ENCODE measurements around the gene PRMT2. TPM values are rescaled to one million over a fixed set of nuclear protein-coding genes. Genes with fewer than 3 reads are reported as not detected.
"Not testable (repeated sequence)": the region's sequence is repeated elsewhere in the genome, so short reads cannot be mapped to it uniquely, and the experiment has no call there.

Gene PRMT2
- total and polyA plus RNA-seq, 7 experiments from 2014 or later = 125 to 377 (median 268) TPM

DNA sequence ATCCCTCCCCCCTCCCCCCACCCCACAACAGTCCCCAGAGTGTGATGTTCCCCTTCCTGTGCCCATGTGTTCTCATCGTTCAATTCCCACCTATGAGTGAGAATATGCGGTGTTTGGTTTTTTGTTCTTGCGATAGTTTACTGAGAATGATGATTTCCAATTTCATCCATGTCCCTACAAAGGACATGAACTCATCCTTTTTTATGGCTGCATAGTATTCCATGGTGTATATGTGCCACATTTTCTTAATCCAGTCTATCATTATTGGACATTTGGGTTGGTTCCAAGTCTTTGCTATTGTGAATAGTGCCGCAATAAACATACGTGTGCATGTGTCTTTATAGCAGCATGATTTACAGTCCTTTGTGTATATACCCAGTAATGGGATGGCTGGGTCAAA lies 33.4 kb downstream of the PRMT2 start:
- H3K4me3 ChIP-seq (ENCODE audit: low read length); H3K27me3 ChIP-seq (ENCODE audit: control insufficient read depth in 2 of 2, insufficient read depth in 2 of 2, low read length in 2 of 2); ATAC-seq; H3K36me3 ChIP-seq (ENCODE audit: control insufficient read depth in 2 of 3, insufficient read depth in 3 of 3, low read length in 3 of 3); H3K9me3 Mint-ChIP-seq; DNase-seq; intact Hi-C loops (cut with micrococcal nuclease); H3K9me3 ChIP-seq (ENCODE audit: control insufficient read depth in 2 of 3, low read length in 3 of 3); H3K4me1 ChIP-seq (ENCODE audit: control insufficient read depth in 2 of 2, insufficient read depth in 2 of 2, low read length in 2 of 2); H3K4me3 Mint-ChIP-seq; CTCF ChIA-PET; H3K27ac Mint-ChIP-seq; H3K27ac ChIP-seq (ENCODE audit: low read depth, low read length): not testable (repeated sequence)
- Mint-ChIP-seq H3K27me3 (peaks cover 0 to 20% (median 0%) of the 10 kb centered on the region in 5 donors), H3K4me1 (peaks cover 4 to 12% (median 7%) of the 10 kb centered on the region in 7 donors), H3K36me3 (peaks cover 0 to 13% (median 6%) of the 10 kb centered on the region in 5 donors)
- POLR2A ChIA-PET = interaction anchor here (2.1 kb wide), 1 partner anchor 137 kb away, joined by 7 read pairs; no protein-coding TSS in a partner anchor

DNA sequence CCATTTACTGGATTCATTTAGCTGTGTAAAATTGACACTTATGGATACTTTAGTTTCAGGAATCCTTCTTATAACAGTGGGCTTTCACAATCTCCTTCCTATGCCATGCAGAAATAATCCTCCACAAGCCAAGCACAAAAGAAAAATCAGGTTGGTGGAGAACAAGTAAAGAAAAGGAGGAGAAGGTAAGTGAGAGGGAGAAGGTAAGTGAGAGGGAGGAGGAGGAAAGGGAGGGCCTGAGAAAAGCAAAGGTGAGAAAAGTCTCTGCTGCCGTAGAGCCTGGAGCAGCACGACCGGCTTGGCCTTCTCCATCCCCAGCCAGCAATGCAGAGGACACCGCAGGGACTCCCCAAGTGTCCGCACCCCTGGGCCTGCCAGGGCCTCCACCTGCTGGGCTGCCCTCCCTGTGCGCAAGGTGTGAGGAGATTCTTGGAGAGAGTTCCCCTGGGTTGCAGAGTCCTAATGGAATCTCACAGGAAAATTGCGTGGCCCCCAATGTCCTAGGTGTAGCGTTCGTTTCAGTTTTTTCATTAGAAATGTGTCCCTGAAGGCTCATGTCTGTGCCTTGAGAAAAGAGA lies 39.0 kb downstream of the PRMT2 start:
- H3K9me3 ChIP-seq (ENCODE audit: control insufficient read depth in 2 of 3, low read length in 3 of 3) = no peaks in the 10 kb centered on the region
- peak overlapping the region in 1 of 9 donors; percentile 70 for H3K27ac Mint-ChIP-seq
- H3K27me3 ChIP-seq (ENCODE audit: control insufficient read depth in 2 of 2, insufficient read depth in 2 of 2, low read length in 2 of 2) = no peaks in the 10 kb centered on the region
- ChIA-PET CTCF (no interaction called here), POLR2A (no interaction called here)
- no peak overlapping the region for H3K4me3 Mint-ChIP-seq
- H3K4me3 ChIP-seq (ENCODE audit: low read length) = no peak overlapping the region
- H3K27ac ChIP-seq (ENCODE audit: low read depth, low read length) = no peak overlapping the region
- H3K4me1 Mint-ChIP-seq = peaks cover 0 to 5% (median 0%) of the 10 kb centered on the region in 7 donors
- no peaks in the 10 kb centered on the region for H3K9me3 Mint-ChIP-seq
- no peaks in the 10 kb centered on the region for H3K4me1 ChIP-seq (ENCODE audit: control insufficient read depth in 2 of 2, insufficient read depth in 2 of 2, low read length in 2 of 2)
- intact Hi-C loops (cut with micrococcal nuclease) = no loop called here
- H3K36me3 ChIP-seq (ENCODE audit: control insufficient read depth in 2 of 3, insufficient read depth in 3 of 3, low read length in 3 of 3) = no peaks in the 10 kb centered on the region
- ATAC-seq (no peak), DNase-seq (no peak)
- no peaks in the 10 kb centered on the region for H3K36me3 Mint-ChIP-seq
- peaks cover 0 to 26% (median 0%) of the 10 kb centered on the region in 5 donors for H3K27me3 Mint-ChIP-seq

DNA sequence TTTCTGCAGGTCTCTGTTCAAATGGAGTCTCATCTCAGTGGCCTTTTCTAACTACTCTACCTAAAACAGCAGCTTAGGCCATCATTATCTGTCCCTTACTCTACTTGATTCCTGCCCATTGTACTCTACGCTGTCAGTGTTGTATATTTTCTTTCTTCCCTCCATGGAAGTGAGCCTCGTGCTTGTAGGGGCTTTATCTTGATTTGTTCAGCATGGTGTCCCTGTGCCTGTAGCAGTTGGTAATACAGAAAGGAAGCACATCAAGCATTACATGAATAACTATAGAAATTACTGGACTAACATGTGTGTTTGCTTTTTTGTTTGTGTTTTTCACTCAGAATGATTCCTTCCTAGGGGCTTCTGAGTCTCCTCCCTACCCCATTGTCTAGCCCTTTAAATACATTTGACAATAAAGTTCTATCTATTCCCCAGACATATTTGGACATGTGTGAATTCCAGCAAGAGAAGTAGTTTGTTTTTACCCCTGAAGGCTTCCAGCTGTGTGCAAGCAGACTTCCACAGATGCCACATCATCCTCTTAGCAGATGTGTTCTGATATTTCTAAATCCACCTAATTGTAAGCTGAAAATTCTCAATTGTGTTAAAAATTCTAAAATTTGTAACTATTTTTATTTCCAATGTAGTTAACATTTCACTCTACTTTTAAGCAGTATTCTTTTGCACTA lies 40.3 kb downstream of the PRMT2 start:
- DNase-seq (no peak), ATAC-seq (no peak)
- no peaks in the 10 kb centered on the region for H3K9me3 Mint-ChIP-seq
- intact Hi-C loops (cut with micrococcal nuclease) = no loop called here
- peaks cover 0 to 27% (median 0%) of the 10 kb centered on the region in 5 donors for H3K27me3 Mint-ChIP-seq
- H3K4me1 Mint-ChIP-seq = no peaks in the 10 kb centered on the region
- ChIA-PET CTCF (no interaction called here), POLR2A (interaction anchor here (0.7 kb wide), 1 partner anchor 11 kb away, joined by 3 read pairs; no protein-coding TSS in a partner anchor)
- no peaks in the 10 kb centered on the region for H3K36me3 Mint-ChIP-seq
- Histone ChIP-seq H3K27me3 (ENCODE audit: control insufficient read depth in 2 of 2, insufficient read depth in 2 of 2, low read length in 2 of 2) (no peaks in the 10 kb centered on the region), H3K36me3 (ENCODE audit: control insufficient read depth in 2 of 3, insufficient read depth in 3 of 3, low read length in 3 of 3) (no peaks in the 10 kb centered on the region), H3K4me1 (ENCODE audit: control insufficient read depth in 2 of 2, insufficient read depth in 2 of 2, low read length in 2 of 2) (no peaks in the 10 kb centered on the region), H3K27ac (ENCODE audit: low read depth, low read length) (no peak overlapping the region), H3K4me3 (ENCODE audit: low read length) (no peak overlapping the region), H3K9me3 (ENCODE audit: control insufficient read depth in 2 of 3, low read length in 3 of 3) (no peaks in the 10 kb centered on the region)
- H3K27ac Mint-ChIP-seq = peak overlapping the region in 1 of 9 donors; percentile 65
- no peak overlapping the region for H3K4me3 Mint-ChIP-seq

DNA sequence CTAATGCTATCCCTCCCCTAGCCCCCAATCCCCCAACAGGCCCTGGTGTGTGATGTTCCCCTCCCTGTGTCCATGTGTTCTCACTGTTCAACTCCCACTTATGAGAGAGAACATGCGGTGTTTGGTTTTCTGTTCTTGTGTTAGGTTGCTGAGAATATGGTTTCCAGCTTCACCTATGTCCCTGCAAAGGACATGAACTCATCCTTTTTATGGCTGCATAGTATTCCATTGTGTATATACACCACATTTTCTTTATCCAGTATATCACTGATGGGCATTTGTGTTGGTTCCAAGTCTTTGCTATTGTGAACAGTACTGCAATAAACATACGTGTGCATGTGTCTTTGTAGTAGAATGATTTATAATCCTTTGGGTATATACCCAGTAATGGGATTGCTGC lies 41.1 kb downstream of the PRMT2 start:
- intact Hi-C loops (cut with micrococcal nuclease); H3K4me1 ChIP-seq (ENCODE audit: control insufficient read depth in 2 of 2, insufficient read depth in 2 of 2, low read length in 2 of 2); DNase-seq; H3K4me1 Mint-ChIP-seq; ATAC-seq; H3K9me3 Mint-ChIP-seq; CTCF ChIA-PET; H3K4me3 ChIP-seq (ENCODE audit: low read length); H3K36me3 ChIP-seq (ENCODE audit: control insufficient read depth in 2 of 3, insufficient read depth in 3 of 3, low read length in 3 of 3); H3K9me3 ChIP-seq (ENCODE audit: control insufficient read depth in 2 of 3, low read length in 3 of 3); H3K36me3 Mint-ChIP-seq; H3K27ac Mint-ChIP-seq; H3K27ac ChIP-seq (ENCODE audit: low read depth, low read length); H3K27me3 ChIP-seq (ENCODE audit: control insufficient read depth in 2 of 2, insufficient read depth in 2 of 2, low read length in 2 of 2); H3K4me3 Mint-ChIP-seq; POLR2A ChIA-PET: not testable (repeated sequence)
- H3K27me3 Mint-ChIP-seq = peaks cover 0 to 27% (median 2%) of the 10 kb centered on the region in 5 donors

DNA sequence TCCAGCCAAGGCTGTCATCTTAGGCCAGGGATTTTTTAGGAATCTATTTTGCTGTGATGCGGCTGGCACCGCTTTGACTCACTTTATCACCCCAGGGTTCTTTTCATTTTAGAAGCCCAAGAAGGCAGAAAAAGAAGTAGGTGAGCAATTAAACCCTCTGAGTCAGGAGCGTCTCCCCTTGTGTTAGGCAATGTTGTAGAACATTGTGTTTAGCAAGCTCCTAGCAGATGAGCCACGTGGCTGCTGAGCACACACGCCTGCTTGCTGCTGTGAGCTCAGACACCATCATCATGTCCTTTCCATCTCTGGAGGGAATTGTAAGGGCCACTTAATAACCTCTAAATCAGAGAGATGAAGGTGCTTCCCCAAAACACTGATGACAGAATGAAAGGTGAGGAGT lies 46.1 kb downstream of the PRMT2 start:
- not testable (repeated sequence) for H3K9me3 Mint-ChIP-seq, DNase-seq

DNA sequence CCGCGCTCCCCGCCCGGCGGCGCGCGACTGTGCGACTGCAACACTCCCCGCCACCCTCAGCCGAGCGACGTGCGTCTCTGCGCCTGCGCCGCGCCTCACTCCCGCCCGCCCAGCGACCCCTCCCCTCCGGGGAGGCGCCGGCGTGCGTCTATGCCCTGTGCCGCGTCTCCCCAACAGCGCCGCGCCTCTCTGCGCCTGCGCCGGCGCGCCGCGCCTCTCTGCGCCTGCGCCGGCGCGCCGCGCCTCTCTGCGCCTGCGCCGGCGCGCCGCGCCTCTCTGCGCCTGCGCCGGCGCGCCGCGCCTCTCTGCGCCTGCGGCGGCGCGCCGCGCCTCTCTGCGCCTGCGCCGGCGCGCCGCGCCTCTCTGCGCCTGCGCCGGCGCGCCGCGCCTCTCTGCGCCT lies 63.2 kb downstream of the PRMT2 start:
- H3K9me3 Mint-ChIP-seq; POLR2A ChIA-PET; H3K27me3 ChIP-seq (ENCODE audit: control insufficient read depth in 2 of 2, insufficient read depth in 2 of 2, low read length in 2 of 2); H3K4me1 Mint-ChIP-seq; ATAC-seq; H3K36me3 ChIP-seq (ENCODE audit: control insufficient read depth in 2 of 3, insufficient read depth in 3 of 3, low read length in 3 of 3); H3K4me3 ChIP-seq (ENCODE audit: low read length); H3K9me3 ChIP-seq (ENCODE audit: control insufficient read depth in 2 of 3, low read length in 3 of 3); H3K27me3 Mint-ChIP-seq; intact Hi-C loops (cut with micrococcal nuclease); H3K4me3 Mint-ChIP-seq; CTCF ChIA-PET; DNase-seq; H3K27ac Mint-ChIP-seq; H3K36me3 Mint-ChIP-seq; H3K27ac ChIP-seq (ENCODE audit: low read depth, low read length); H3K4me1 ChIP-seq (ENCODE audit: control insufficient read depth in 2 of 2, insufficient read depth in 2 of 2, low read length in 2 of 2): not testable (repeated sequence)

More for the DNA sequence above, 46.1 kb downstream of the PRMT2 start:
- H3K4me1 Mint-ChIP-seq; H3K36me3 ChIP-seq (ENCODE audit: control insufficient read depth in 2 of 3, insufficient read depth in 3 of 3, low read length in 3 of 3); H3K36me3 Mint-ChIP-seq; CTCF ChIA-PET; H3K9me3 ChIP-seq (ENCODE audit: control insufficient read depth in 2 of 3, low read length in 3 of 3); POLR2A ChIA-PET; ATAC-seq; H3K27ac Mint-ChIP-seq; H3K4me3 ChIP-seq (ENCODE audit: low read length); H3K27ac ChIP-seq (ENCODE audit: low read depth, low read length); H3K4me3 Mint-ChIP-seq; H3K27me3 ChIP-seq (ENCODE audit: control insufficient read depth in 2 of 2, insufficient read depth in 2 of 2, low read length in 2 of 2); intact Hi-C loops (cut with micrococcal nuclease); H3K4me1 ChIP-seq (ENCODE audit: control insufficient read depth in 2 of 2, insufficient read depth in 2 of 2, low read length in 2 of 2): not testable (repeated sequence)
- H3K27me3 Mint-ChIP-seq = peaks cover 0 to 25% (median 6%) of the 10 kb centered on the region in 5 donors

DNA sequence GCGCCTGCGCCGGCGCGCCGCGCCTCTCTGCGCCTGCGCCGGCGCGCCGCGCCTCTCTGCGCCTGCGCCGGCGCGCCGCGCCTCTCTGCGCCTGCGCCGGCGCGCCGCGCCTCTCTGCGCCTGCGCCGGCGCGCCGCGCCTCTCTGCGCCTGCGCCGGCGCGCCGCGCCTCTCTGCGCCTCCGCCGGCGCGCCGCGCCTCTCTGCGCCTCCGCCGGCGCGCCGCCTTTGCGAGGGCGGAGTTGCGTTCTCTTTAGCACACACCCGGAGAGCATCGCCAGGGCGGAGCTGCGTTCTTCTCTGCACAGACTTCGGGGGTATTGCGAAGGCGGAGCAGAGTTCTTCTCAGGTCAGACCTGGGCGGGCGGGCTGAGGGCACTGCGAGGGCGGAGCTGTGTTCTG lies 63.6 kb downstream of the PRMT2 start:
- H3K4me3 ChIP-seq (ENCODE audit: low read length); POLR2A ChIA-PET; H3K27me3 ChIP-seq (ENCODE audit: control insufficient read depth in 2 of 2, insufficient read depth in 2 of 2, low read length in 2 of 2); H3K36me3 ChIP-seq (ENCODE audit: control insufficient read depth in 2 of 3, insufficient read depth in 3 of 3, low read length in 3 of 3); H3K27me3 Mint-ChIP-seq; H3K27ac ChIP-seq (ENCODE audit: low read depth, low read length); ATAC-seq; H3K9me3 ChIP-seq (ENCODE audit: control insufficient read depth in 2 of 3, low read length in 3 of 3); CTCF ChIA-PET; H3K9me3 Mint-ChIP-seq; H3K4me1 ChIP-seq (ENCODE audit: control insufficient read depth in 2 of 2, insufficient read depth in 2 of 2, low read length in 2 of 2); H3K4me1 Mint-ChIP-seq; H3K4me3 Mint-ChIP-seq; intact Hi-C loops (cut with micrococcal nuclease); H3K27ac Mint-ChIP-seq; H3K36me3 Mint-ChIP-seq: not testable (repeated sequence)
- DNase-seq = peak in 1 of 9 donors; percentile 31
